NB4 (cell line): ENCODE results near the gene OR2T10.
"Not testable (repeated sequence)": the region's sequence is repeated elsewhere in the genome, so short reads cannot be mapped to it uniquely, and the experiment has no call there.

Experiments
- DNase-seq: peaks from one replicate; pipeline ENCODE4 v3.0.0; 2010; ENCODE audit warnings: low read depth
- H3K4me3 ChIP-seq: one replicate; pipeline ENCODE4 v1.5.1; 2011; ENCODE audit warnings: mild to moderate bottlenecking, low read depth, low read length, moderate library complexity
- CTCF ChIP-seq: IDR thresholded peaks from one replicate; pipeline ENCODE4 v1.5.1; 2012; ENCODE audit warnings: low read depth, low read length
- MAX ChIP-seq: IDR thresholded peaks from 2 replicates; pipeline ENCODE4 v1.6.1; 2011; ENCODE audit warnings: low read depth, low read length
- MYC ChIP-seq: IDR thresholded peaks from 2 replicates; pipeline ENCODE4 v1.6.1; 2011; ENCODE audit warnings: low read depth, low read length
- POLR2A ChIP-seq: IDR thresholded peaks from 2 replicates; pipeline ENCODE4 v1.6.1; 2011; ENCODE audit warnings: mild to moderate bottlenecking; ENCODE audit not compliant: insufficient read length; ENCODE audit errors: extremely low read depth

OR2T10 gene

GRCh38 chr1:248576260-248576980, 21.1 kb downstream of the OR2T10 start:
- TF ChIP-seq CTCF = no peak
- TF ChIP-seq MAX = no peak
- TF ChIP-seq MYC = no peak
- no peak for TF ChIP-seq POLR2A
- H3K4me3 ChIP-seq = no peak overlapping the region
- DNase-seq = no peak

GRCh38 chr1:248574657-248575056, 22.8 kb downstream of the OR2T10 start, which contains the start of gene OR2T34:
Gene OR2T34, minus strand, starts transcription at chr1:248574757. Its CDS starts 0 bp downstream, at chr1:248574757.
- H3K4me3 ChIP-seq, DNase-seq: not testable (repeated sequence)

- H3K4me3 ChIP-seq, DNase-seq: not testable (repeated sequence)
Observed at GRCh38 chr1:248573856-248574255, 23.6 kb downstream of the OR2T10 start.

GRCh38 chr1:248572049-248572448, 25.5 kb downstream of the OR2T10 start:
- DNase-seq, H3K4me3 ChIP-seq: not testable (repeated sequence)

GRCh38 chr1:248570811-248571210, 26.7 kb downstream of the OR2T10 start:
- not testable (repeated sequence) for H3K4me3 ChIP-seq, DNase-seq

- H3K4me3 ChIP-seq, DNase-seq: not testable (repeated sequence)
Observed at GRCh38 chr1:248569049-248569448, 28.5 kb downstream of the OR2T10 start.

GRCh38 chr1:248565530-248566373, 31.7 kb downstream of the OR2T10 start:
- DNase-seq, H3K4me3 ChIP-seq: not testable (repeated sequence)

- DNase-seq, H3K4me3 ChIP-seq: not testable (repeated sequence)
Observed at GRCh38 chr1:248562672-248563071, 34.8 kb downstream of the OR2T10 start, which contains the start of gene OR2T29. Gene OR2T29, minus strand, starts transcription at chr1:248562772. Its CDS starts 3,281 bp downstream, at chr1:248559491.

- not testable (repeated sequence) for H3K4me3 ChIP-seq, DNase-seq
Observed at GRCh38 chr1:248551027-248551426, 46.5 kb downstream of the OR2T10 start.

GRCh38 chr1:248547383-248547782, 50.1 kb downstream of the OR2T10 start:
- DNase-seq = not testable (repeated sequence)

More at GRCh38 chr1:248547383-248547782, 50.1 kb downstream of the OR2T10 start:
- not testable (repeated sequence) for H3K4me3 ChIP-seq
